Esophagus muscularis mucosa (tissue), 4 donors: ENCODE measurements around the gene SLCO4C1. TPM values are rescaled to one million over a fixed set of nuclear protein-coding genes. Genes with fewer than 3 reads are reported as not detected.

Experiments used
- total RNA-seq, 4 donors: library from RNA; depleted of rRNA; stranded (reverse); fragments of >200 nt; gene quantifications; one replicate each; pipeline versions ENCODE4 v1.1.0 to v1.2.1, GENCODE V29; 2016

The SLCO4C1 gene
- total RNA-seq, 4 donors from 2014 or later, result 0.06 to 0.17 TPM; not detected in 2

Other genes with a start within 250 kb of the SLCO4C1 start
- not detected for gene SLCO6A1, start 202.7 kb upstream of the SLCO4C1 start, total RNA-seq